AG20443 (cell line): ENCODE measurements around the gene PGAP3.

Source experiments
- DNase-seq: peaks from one replicate; pipeline ENCODE4 v3.0.0; 2012; ENCODE audit warnings: low spot score, mixed read lengths

PGAP3 gene

GRCh38 chr17:39672522-39673334, 15.1 kb downstream of the PGAP3 start:
- DNase-seq: no peak

- DNase-seq: peak; percentile 66
Observed at GRCh38 chr17:39671651-39672521, 16.0 kb downstream of the PGAP3 start.

GRCh38 chr17:39670746-39671145, 17.1 kb downstream of the PGAP3 start:
- DNase-seq: no peak

- DNase-seq: no peak
Observed at GRCh38 chr17:39669897-39670735, 17.7 kb downstream of the PGAP3 start.

- peak; percentile 80 for DNase-seq
Observed at GRCh38 chr17:39667945-39668924, 19.6 kb downstream of the PGAP3 start, which contains the start of gene PNMT. TSS of gene PNMT (plus strand) at chr17:39668453. CDS start at chr17:39668476, 23 bp downstream.

- DNase-seq: no peak
Observed at GRCh38 chr17:39667262-39667944, 20.5 kb downstream of the PGAP3 start.

GRCh38 chr17:39666601-39667261, 21.1 kb downstream of the PGAP3 start:
- no peak for DNase-seq

- DNase-seq: no peak
Observed at GRCh38 chr17:39666231-39666600, 21.6 kb downstream of the PGAP3 start.

GRCh38 chr17:39665642-39666224, 22.1 kb downstream of the PGAP3 start:
- peak; percentile 46 for DNase-seq

- DNase-seq: no peak
Observed at GRCh38 chr17:39664581-39665561, 23.0 kb downstream of the PGAP3 start, which contains the start of gene TCAP. TSS of gene TCAP (plus strand) at chr17:39665349. CDS start at chr17:39665360, 11 bp downstream.

- DNase-seq: peak; percentile 76
Observed at GRCh38 chr17:39663688-39664580, 23.9 kb downstream of the PGAP3 start.

- DNase-seq: no peak
Observed at GRCh38 chr17:39663340-39663687, 24.5 kb downstream of the PGAP3 start.

GRCh38 chr17:39662551-39663339, 25.1 kb downstream of the PGAP3 start:
- no peak for DNase-seq

GRCh38 chr17:39661744-39662541, 25.9 kb downstream of the PGAP3 start:
- no peak for DNase-seq
